G401.6 (cell line): ENCODE measurements around the gene DCAF15.
"Not testable (repeated sequence)": the region's sequence is repeated elsewhere in the genome, so short reads cannot be mapped to it uniquely, and the experiment has no call there.

Experiments used
- FAIRE-seq: peaks from 2 replicates; lab custom pipeline; 2012; peaks lifted over from hg19 to GRCh38; lab: Jason Lieb, UNC

Gene DCAF15

GRCh38 chr19:13959962-13960862 lies 7.9 kb downstream of the DCAF15 start:
- FAIRE-seq = no peak

- no peak for FAIRE-seq
Observed at GRCh38 chr19:13960863-13961784, 8.8 kb downstream of the DCAF15 start.

- no peak for FAIRE-seq
Observed at GRCh38 chr19:13961826-13962698, 9.8 kb downstream of the DCAF15 start.

GRCh38 chr19:13962699-13963602 lies 10.6 kb downstream of the DCAF15 start:
- no peak for FAIRE-seq

- FAIRE-seq = no peak
Observed at GRCh38 chr19:13963603-13964105, 11.3 kb downstream of the DCAF15 start.

GRCh38 chr19:13964776-13965175 lies 12.5 kb downstream of the DCAF15 start:
- FAIRE-seq = no peak

- no peak for FAIRE-seq
Observed at GRCh38 chr19:13965377-13965896, 13.1 kb downstream of the DCAF15 start.

GRCh38 chr19:13965926-13966683 lies 13.8 kb downstream of the DCAF15 start:
- FAIRE-seq = no peak

GRCh38 chr19:13966684-13967128 lies 14.4 kb downstream of the DCAF15 start:
- no peak for FAIRE-seq

GRCh38 chr19:13967206-13967605 lies 14.9 kb downstream of the DCAF15 start:
- FAIRE-seq = not testable (repeated sequence)

- FAIRE-seq = no peak
Observed at GRCh38 chr19:13968383-13968935, 16.1 kb downstream of the DCAF15 start.

- FAIRE-seq = no peak
Observed at GRCh38 chr19:13968999-13969398, 16.7 kb downstream of the DCAF15 start.

GRCh38 chr19:13969897-13970296 lies 17.6 kb downstream of the DCAF15 start:
- FAIRE-seq = no peak

GRCh38 chr19:13971868-13972267 lies 19.6 kb downstream of the DCAF15 start:
- FAIRE-seq = not testable (repeated sequence)

GRCh38 chr19:13972368-13973155 lies 20.3 kb downstream of the DCAF15 start:
- no peak for FAIRE-seq

GRCh38 chr19:13973479-13973878 lies 21.2 kb downstream of the DCAF15 start:
- not testable (repeated sequence) for FAIRE-seq

GRCh38 chr19:13974073-13974472 lies 21.8 kb downstream of the DCAF15 start:
- FAIRE-seq = no peak

- FAIRE-seq = no peak
Observed at GRCh38 chr19:13975870-13976269, 23.6 kb downstream of the DCAF15 start.
